ENCODE results near the gene UBE2E3.

Gene UBE2E3

GRCh38 chr2:180944372-180944771, 36.0 kb upstream of the UBE2E3 start:
- in situ Hi-C loops (cut with MboI; ENCODE audit: low pct_unique_long_range_greater_than_20kb, low sequenced_read_pairs, unreplicated experiment) = no loop called here
- no peak for TF ChIP-seq CTCF (IDR thresholded peaks at IDR 0.05; ENCODE audit: extremely low read depth, insufficient read depth, missing control alignments)
- no peak for DNase-seq (ENCODE audit: low spot score)

GRCh38 chr2:180947208-180947689, 33.2 kb upstream of the UBE2E3 start:
- TF ChIP-seq CTCF (IDR thresholded peaks at IDR 0.05; ENCODE audit: extremely low read depth, insufficient read depth, missing control alignments) = no peak
- in situ Hi-C loops (cut with MboI; ENCODE audit: low pct_unique_long_range_greater_than_20kb, low sequenced_read_pairs, unreplicated experiment) = no loop called here
- DNase-seq (ENCODE audit: low spot score) = no peak

DNA sequence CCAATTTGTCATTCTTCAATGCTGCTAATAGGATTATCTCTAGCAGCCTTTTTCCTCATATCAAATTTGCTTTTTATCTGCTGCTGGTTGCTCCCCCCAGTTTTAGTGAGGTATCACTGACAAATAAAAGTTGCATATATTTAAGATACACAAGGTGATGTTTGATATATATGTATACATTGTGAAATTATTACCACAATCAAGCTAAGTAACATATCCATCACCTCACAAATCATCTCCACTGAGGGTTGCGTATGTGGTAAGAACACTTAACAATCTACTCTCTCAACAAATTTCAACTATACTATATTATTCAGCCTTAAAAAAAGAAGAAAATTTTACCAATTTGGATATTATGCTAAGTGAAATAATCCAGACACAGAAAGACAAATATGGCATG, 30.5 kb upstream of the UBE2E3 start:
- TF ChIP-seq CTCF (IDR thresholded peaks at IDR 0.05; ENCODE audit: extremely low read depth, insufficient read depth, missing control alignments) = no peak

GRCh38 chr2:180952082-180952481, 28.3 kb upstream of the UBE2E3 start:
- no peak for DNase-seq (ENCODE audit: low spot score)
- no peak for TF ChIP-seq CTCF (IDR thresholded peaks at IDR 0.05; ENCODE audit: extremely low read depth, insufficient read depth, missing control alignments)
- in situ Hi-C loops (cut with MboI; ENCODE audit: low pct_unique_long_range_greater_than_20kb, low sequenced_read_pairs, unreplicated experiment) = no loop called here

More for the DNA sequence above, 30.5 kb upstream of the UBE2E3 start:
- DNase-seq (ENCODE audit: low spot score) = no peak
- in situ Hi-C loops (cut with MboI; ENCODE audit: low pct_unique_long_range_greater_than_20kb, low sequenced_read_pairs, unreplicated experiment) = no loop called here

DNA sequence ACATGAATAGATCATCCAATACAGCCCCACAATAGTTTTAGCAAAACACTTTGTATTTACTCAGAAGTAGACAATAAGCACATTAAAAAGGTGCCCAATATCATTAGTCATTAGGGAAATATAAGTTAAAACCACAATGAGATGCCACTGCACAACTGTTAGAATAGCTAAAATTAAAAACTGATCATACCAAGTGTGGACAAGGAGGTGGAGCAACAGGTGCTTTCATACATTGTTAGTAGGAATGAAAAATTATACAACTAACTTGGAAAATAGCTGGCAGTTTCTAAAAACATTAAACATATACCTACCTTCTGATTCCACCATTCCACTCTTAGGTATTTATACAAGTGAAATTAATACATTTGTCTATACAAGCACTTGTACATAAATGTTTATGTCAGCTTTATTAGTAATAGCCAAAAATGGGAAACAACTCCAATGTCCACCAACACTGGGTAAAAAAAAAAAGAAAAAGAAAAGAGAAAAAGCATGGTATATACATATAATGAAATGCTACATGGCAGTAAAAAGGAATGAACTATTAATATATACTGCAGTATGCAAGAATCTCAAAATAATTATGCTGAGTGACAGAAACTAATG, 27.6 kb upstream of the UBE2E3 start:
- in situ Hi-C loops (cut with MboI; ENCODE audit: low pct_unique_long_range_greater_than_20kb, low sequenced_read_pairs, unreplicated experiment) = no loop called here
- TF ChIP-seq CTCF (IDR thresholded peaks at IDR 0.05; ENCODE audit: extremely low read depth, insufficient read depth, missing control alignments) = no peak
- no peak for DNase-seq (ENCODE audit: low spot score)

- no peak for TF ChIP-seq CTCF (IDR thresholded peaks at IDR 0.05; ENCODE audit: extremely low read depth, insufficient read depth, missing control alignments)
- DNase-seq (ENCODE audit: low spot score) = no peak
- in situ Hi-C loops (cut with MboI; ENCODE audit: low pct_unique_long_range_greater_than_20kb, low sequenced_read_pairs, unreplicated experiment) = no loop called here
Measured at GRCh38 chr2:180953550-180953949, 26.9 kb upstream of the UBE2E3 start.

Measured in GM13977 (cell line).